OCI-LY1 (cell line): Measurements from ENCODE around the gene SZT2.

Experiments used
- H2AFZ ChIP-seq: fragments of 200-600 bp; sonication (generic), shearing (Covaris generic); 2 replicates; pipeline ENCODE4 v1.6.0; 2014; ENCODE audit warnings: antibody characterized with exemption, mild to moderate bottlenecking, low read length
- H3F3A ChIP-seq: fragments of 200-600 bp; sonication (generic), shearing (Covaris generic); 2 replicates; pipeline ENCODE4 v1.6.0; 2014; ENCODE audit warnings: mild to moderate bottlenecking, antibody characterized with exemption, low read length, moderate library complexity; ENCODE audit not compliant: insufficient read depth
- H3K27ac ChIP-seq: fragments of 200-600 bp; sonication (generic); 2 replicates; pipeline ENCODE4 v1.5.1; 2014; ENCODE audit warnings: low read length, mixed run types, mild to moderate bottlenecking, low read depth; ENCODE audit not compliant: poor library complexity, severe bottlenecking
- H3K27me3 ChIP-seq: fragments of 200-600 bp; sonication (generic); 2 replicates; pipeline ENCODE4 v1.6.0; 2014; ENCODE audit warnings: antibody characterized with exemption, mild to moderate bottlenecking, low read length, moderate library complexity; ENCODE audit not compliant: insufficient read depth
- H3K36me3 ChIP-seq: fragments of 200-600 bp; sonication (generic); 2 replicates; pipeline ENCODE4 v1.6.1; 2014; ENCODE audit warnings: mild to moderate bottlenecking, antibody characterized with exemption, low read length, moderate library complexity, mixed read lengths; ENCODE audit not compliant: insufficient read depth
- H3K4me1 ChIP-seq: fragments of 200-600 bp; sonication (generic); 2 replicates; pipeline ENCODE4 v1.5.1; 2014; ENCODE audit warnings: mild to moderate bottlenecking, low read length, moderate library complexity; ENCODE audit not compliant: insufficient read depth, severe bottlenecking
- H3K4me2 ChIP-seq: fragments of 200-600 bp; sonication (generic), shearing (Covaris generic); 2 replicates; pipeline ENCODE4 v1.6.1; 2014; ENCODE audit warnings: low read length
- H3K4me3 ChIP-seq: fragments of 200-600 bp; sonication (generic); 2 replicates; pipeline ENCODE4 v1.5.1; 2014; ENCODE audit warnings: low read length, low read depth, mild to moderate bottlenecking, mixed read lengths; ENCODE audit not compliant: poor library complexity, severe bottlenecking
- H3K79me2 ChIP-seq: fragments of 200-600 bp; shearing (Covaris generic); 2 replicates; pipeline ENCODE4 v1.6.1; 2016; ENCODE audit warnings: mixed run types, low read length, mixed read lengths; ENCODE audit not compliant: insufficient read depth
- H3K9ac ChIP-seq: fragments of 200-600 bp; sonication (generic), shearing (Covaris generic); 2 replicates; pipeline ENCODE4 v1.6.1; 2014; ENCODE audit warnings: mild to moderate bottlenecking, low read length, mixed read lengths
- H3K9me2 ChIP-seq: fragments of 200-600 bp; sonication (generic), shearing (Covaris generic); 2 replicates; pipeline ENCODE4 v1.6.1; 2014; ENCODE audit warnings: low read depth, mild to moderate bottlenecking, low read length, mixed read lengths
- H3K9me3 ChIP-seq: fragments of 200-600 bp; shearing (Covaris generic); 2 replicates; pipeline ENCODE4 v1.6.1; 2014; ENCODE audit warnings: low read length, mixed read lengths
- H4K20me1 ChIP-seq: fragments of 200-600 bp; sonication (generic), shearing (Covaris generic); 2 replicates; pipeline ENCODE4 v1.6.0; 2016; ENCODE audit warnings: mild to moderate bottlenecking, low read length; ENCODE audit not compliant: insufficient read depth
- EZH2 ChIP-seq: fragments of 200-600 bp; sonication (generic), shearing (Covaris generic); IDR thresholded peaks from 2 replicates; pipeline ENCODE4 v1.8.0; 2017; ENCODE audit warnings: borderline replicate concordance, mixed run types, mild to moderate bottlenecking, antibody characterized with exemption, low read length, moderate library complexity, mixed read lengths
- TF ChIP-seq, protein P1 (sequence below): fragments of 200-600 bp; sonication (generic), shearing (Covaris generic); IDR thresholded peaks from 2 replicates; pipeline ENCODE4 v1.5.1; 2017; ENCODE audit warnings: mild to moderate bottlenecking, antibody characterized with exemption, low read length, moderate library complexity, mixed read lengths

The SZT2 gene

DNA sequence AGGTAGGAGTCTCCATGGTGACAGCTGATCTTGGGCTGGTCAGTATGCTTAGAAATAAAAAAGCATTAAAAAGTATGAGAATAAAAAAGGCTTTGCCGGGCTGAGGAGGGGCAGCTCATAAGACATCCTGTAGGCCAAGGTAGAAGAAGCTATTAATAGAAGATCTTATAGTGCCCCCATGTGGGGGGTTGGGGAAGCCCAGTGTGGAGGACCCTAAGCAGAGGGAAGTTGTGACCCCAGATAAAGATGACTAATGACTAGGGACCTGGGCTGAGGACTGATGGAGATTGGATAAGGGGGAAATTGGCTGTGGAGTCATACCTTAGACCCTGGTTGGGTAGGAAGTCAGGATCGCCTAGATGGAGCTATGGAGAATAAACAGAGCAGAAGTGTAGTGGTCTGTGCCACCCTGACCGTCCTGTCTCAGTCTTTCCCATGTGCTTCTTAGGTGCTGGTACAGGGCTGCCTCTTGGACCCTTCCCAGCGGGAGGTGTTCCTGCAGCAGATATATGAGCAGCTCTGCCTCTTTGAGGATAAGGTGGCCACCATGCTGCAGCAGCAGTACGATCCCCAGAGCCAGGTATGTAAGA lies 25.0 kb downstream of the SZT2 start:
- Histone ChIP-seq H3K9me2 (no peaks in the 10 kb centered on the region), H2AFZ (no peak overlapping the region), H3K4me2 (no peak overlapping the region), H3K4me1 (no peaks in the 10 kb centered on the region), H3K27ac (no peak overlapping the region), H3K27me3 (no peaks in the 10 kb centered on the region), H3K36me3 (peaks cover 28% of the 10 kb centered on the region; the same call in 1 of the 2 replicates), H4K20me1 (no peaks in the 10 kb centered on the region), H3K9me3 (no peaks in the 10 kb centered on the region), H3F3A (no peaks in the 10 kb centered on the region), H3K9ac (no peak overlapping the region), H3K79me2 (no peaks in the 10 kb centered on the region), H3K4me3 (no peak overlapping the region)
- TF ChIP-seq EZH2, result no peak
- TF ChIP-seq, protein P1, sequence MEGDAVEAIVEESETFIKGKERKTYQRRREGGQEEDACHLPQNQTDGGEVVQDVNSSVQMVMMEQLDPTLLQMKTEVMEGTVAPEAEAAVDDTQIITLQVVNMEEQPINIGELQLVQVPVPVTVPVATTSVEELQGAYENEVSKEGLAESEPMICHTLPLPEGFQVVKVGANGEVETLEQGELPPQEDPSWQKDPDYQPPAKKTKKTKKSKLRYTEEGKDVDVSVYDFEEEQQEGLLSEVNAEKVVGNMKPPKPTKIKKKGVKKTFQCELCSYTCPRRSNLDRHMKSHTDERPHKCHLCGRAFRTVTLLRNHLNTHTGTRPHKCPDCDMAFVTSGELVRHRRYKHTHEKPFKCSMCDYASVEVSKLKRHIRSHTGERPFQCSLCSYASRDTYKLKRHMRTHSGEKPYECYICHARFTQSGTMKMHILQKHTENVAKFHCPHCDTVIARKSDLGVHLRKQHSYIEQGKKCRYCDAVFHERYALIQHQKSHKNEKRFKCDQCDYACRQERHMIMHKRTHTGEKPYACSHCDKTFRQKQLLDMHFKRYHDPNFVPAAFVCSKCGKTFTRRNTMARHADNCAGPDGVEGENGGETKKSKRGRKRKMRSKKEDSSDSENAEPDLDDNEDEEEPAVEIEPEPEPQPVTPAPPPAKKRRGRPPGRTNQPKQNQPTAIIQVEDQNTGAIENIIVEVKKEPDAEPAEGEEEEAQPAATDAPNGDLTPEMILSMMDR, result peak; percentile 67

DNA sequence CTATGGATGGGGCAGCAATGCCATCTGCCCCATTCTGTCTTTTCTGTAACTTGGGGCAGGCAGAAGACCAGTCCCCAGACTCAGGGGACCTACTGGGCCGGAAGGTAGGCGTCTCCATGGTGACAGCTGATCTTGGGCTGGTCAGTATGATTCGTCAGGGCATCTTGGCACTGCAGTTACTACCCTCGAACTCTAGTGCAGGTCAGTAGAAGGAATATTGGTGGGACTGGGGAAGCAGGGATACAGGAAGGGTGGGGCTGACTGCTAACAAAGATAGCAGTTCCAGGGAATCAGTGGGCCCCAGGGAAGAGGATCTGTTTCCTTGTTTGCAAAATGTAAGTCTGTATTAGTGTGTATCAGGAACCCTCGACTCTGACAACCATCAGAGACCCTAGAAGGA lies 26.2 kb downstream of the SZT2 start:
- TF ChIP-seq, protein P1, result no peak
- no peak for TF ChIP-seq EZH2
- H4K20me1 ChIP-seq, result no peaks in the 10 kb centered on the region
- peaks cover 39% of the 10 kb centered on the region; the same call in 1 of the 2 replicates for H3K36me3 ChIP-seq
- H3K4me3 ChIP-seq, result no peak overlapping the region
- no peak overlapping the region for H3K27ac ChIP-seq
- no peaks in the 10 kb centered on the region for H3K9me2 ChIP-seq
- no peaks in the 10 kb centered on the region for H3F3A ChIP-seq
- H3K4me2 ChIP-seq, result no peak overlapping the region
- H3K79me2 ChIP-seq, result no peaks in the 10 kb centered on the region
- no peaks in the 10 kb centered on the region for H3K4me1 ChIP-seq
- H2AFZ ChIP-seq, result no peak overlapping the region
- no peaks in the 10 kb centered on the region for H3K27me3 ChIP-seq
- H3K9ac ChIP-seq, result no peak overlapping the region
- no peaks in the 10 kb centered on the region for H3K9me3 ChIP-seq

DNA sequence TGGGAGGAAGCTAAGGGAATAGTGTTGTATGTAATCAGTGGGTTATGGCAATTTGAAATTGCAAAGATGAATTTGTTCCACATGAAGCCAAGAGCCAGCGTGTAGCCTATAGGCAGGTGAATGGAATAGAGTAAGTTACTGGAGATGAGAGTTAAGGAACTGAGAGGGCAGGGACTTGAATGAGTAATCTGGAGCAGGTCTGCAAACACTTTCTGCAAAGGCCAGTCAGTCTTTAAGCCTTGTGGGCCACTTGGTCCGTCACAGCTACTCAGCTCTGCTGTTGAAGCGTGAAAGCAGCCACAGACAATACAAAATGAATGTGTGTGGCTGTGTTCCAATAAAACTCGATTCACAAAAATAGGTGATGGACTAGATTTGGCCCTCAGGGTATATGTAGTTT lies 29.2 kb downstream of the SZT2 start:
- H3K4me2 ChIP-seq, result no peak overlapping the region
- H2AFZ ChIP-seq, result no peak overlapping the region
- no peaks in the 10 kb centered on the region for H3K27me3 ChIP-seq
- no peak for TF ChIP-seq EZH2
- TF ChIP-seq, protein P1, result no peak
- H3K4me3 ChIP-seq, result no peak overlapping the region
- no peaks in the 10 kb centered on the region for H4K20me1 ChIP-seq
- H3K9me3 ChIP-seq, result no peaks in the 10 kb centered on the region
- no peaks in the 10 kb centered on the region for H3K9me2 ChIP-seq
- H3K36me3 ChIP-seq, result peaks cover 59% of the 10 kb centered on the region
- no peak overlapping the region for H3K27ac ChIP-seq
- no peaks in the 10 kb centered on the region for H3K4me1 ChIP-seq
- H3K79me2 ChIP-seq, result no peaks in the 10 kb centered on the region
- no peak overlapping the region for H3K9ac ChIP-seq
- no peaks in the 10 kb centered on the region for H3F3A ChIP-seq
